Measurements from ENCODE around the gene PA2G4. TPM values are rescaled to one million over a fixed set of nuclear protein-coding genes. Genes with fewer than 3 reads are reported as not detected.
A peak's percentile ranks its signal among the peaks of the same experiment; 100 is the strongest.

The PA2G4 gene
- total and polyA plus RNA-seq, 5 donors, result 65.5 to 77.6 (median 73.3) TPM

GRCh38 chr12:56160894-56161689 is 56.7 kb downstream of the PA2G4 start:
- ATAC-seq (no peak), DNase-seq (no peak)
- no peaks in the 10 kb centered on the region for H3K27me3 ChIP-seq (ENCODE audit: control insufficient read depth, insufficient read depth)
- H3K4me1 ChIP-seq (ENCODE audit: control insufficient read depth, insufficient read depth, low read length), result peaks cover 4% of the 10 kb centered on the region
- 47% methylated on average over 11 of the region's 11 CpGs for WGBS
- peak overlapping the region; percentile 95 for H3K4me3 ChIP-seq (ENCODE audit: low read length)
- intact Hi-C loops (cut with DNase I), result loop anchor here in 1 of 4 donors (5.0 kb wide), 1 partner anchor 39 kb away; no protein-coding TSS in a partner anchor
- no peaks in the 10 kb centered on the region for H3K9me3 ChIP-seq (ENCODE audit: control insufficient read depth, low read length)
- peak overlapping the region; percentile 87 for H3K27ac ChIP-seq (ENCODE audit: low read length)

DNA sequence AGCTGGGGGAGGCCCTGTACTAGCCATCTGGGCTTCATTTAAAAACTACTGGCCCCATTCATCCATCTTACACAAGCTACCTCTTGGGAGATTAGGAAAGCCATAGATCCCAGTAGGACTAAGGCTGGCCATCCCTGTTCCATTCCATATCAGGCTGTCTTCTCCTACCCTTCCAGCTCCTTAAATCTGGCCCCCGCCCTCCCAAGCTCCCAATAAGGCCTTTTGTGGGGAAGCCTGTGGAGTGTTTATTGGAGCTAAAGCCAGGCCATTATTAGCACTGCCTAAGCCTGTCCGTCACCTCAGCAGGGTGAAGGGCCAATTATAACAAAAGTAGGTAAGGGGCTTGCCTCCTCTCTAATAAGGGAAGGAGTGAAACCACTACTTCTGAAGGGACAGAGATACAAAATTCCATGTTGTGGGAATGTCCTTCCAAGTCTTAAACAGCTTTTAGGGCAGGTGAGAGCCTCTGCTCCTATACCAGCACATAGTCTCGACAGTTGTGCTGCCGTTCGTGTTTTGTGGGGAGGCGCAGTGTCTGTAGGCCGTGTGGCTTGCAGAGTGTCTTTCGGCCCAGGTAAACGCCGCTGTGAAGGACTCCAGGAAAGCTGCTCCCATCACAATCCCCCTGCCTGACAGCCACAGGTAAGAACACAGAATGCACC is 57.5 kb downstream of the PA2G4 start:
- intact Hi-C loops (cut with DNase I), result loop anchor here in 1 of 4 donors (5.0 kb wide), 1 partner anchor 40 kb away; no protein-coding TSS in a partner anchor
- DNase-seq, result no peak
- Histone ChIP-seq H3K9me3 (ENCODE audit: control insufficient read depth, low read length) (no peaks in the 10 kb centered on the region), H3K4me1 (ENCODE audit: control insufficient read depth, insufficient read depth, low read length) (peaks cover 4% of the 10 kb centered on the region), H3K4me3 (ENCODE audit: low read length) (no peak overlapping the region), H3K27me3 (ENCODE audit: control insufficient read depth, insufficient read depth) (no peaks in the 10 kb centered on the region), H3K27ac (ENCODE audit: low read length) (peak overlapping the region; percentile 15)
- WGBS, result 66% methylated on average over 10 of the region's 10 CpGs
- no peak for ATAC-seq

DNA sequence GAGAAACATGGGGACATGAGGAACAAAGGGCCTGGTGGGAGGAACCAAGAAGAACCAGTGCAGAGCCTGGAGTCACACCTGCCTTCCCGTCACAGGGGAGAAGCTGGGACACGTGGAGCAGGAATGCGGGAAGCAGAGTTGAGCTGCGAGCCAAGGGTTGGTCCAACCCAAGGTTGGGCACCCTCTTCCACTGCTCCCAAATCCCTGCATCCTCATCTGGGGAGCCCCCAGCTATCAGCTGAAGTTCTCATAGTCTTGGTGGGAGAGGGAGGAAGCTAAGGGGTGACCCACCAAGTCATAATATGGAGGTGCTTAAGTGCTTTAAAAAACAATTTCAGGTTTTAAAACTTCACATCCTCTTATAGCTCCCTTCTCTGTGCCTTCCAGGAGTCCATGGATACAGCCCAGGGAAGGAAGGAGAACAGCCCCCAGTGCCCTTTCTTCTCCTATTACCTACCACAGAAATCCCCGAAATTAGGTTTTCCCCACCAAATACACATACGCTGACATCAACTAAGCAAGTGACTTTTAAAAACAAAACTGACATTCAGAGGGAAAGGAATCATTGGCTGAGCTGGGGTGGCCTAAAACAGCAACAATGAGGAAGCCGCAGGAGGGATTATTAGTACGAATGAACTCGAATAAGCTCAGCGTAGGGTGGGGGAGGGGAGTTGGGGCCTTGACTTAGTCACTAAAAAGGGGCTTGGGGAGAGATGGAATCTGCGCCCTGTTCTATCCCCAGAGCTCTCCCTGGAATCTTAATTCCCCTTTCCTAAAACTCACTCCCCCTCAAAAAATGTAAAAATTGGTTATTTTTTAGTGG is 58.3 kb downstream of the PA2G4 start:
- ATAC-seq, result no peak
- DNase-seq, result no peak
- H3K27ac ChIP-seq (ENCODE audit: low read length), result no peak overlapping the region
- H3K4me1 ChIP-seq (ENCODE audit: control insufficient read depth, insufficient read depth, low read length), result peaks cover 4% of the 10 kb centered on the region
- H3K27me3 ChIP-seq (ENCODE audit: control insufficient read depth, insufficient read depth), result no peaks in the 10 kb centered on the region
- H3K4me3 ChIP-seq (ENCODE audit: low read length), result no peak overlapping the region
- intact Hi-C loops (cut with DNase I), result loop anchor here in 1 of 4 donors (5.0 kb wide), 1 partner anchor 40 kb away; no protein-coding TSS in a partner anchor
- WGBS, result 49% methylated on average over 11 of the region's 11 CpGs
- H3K9me3 ChIP-seq (ENCODE audit: control insufficient read depth, low read length), result no peaks in the 10 kb centered on the region

Other genes starting within 250 kb of the PA2G4 start
- 10 to 100 TPM; 15.4 to 19.0 (median 16.9) TPM for gene PYM1, start 176.7 kb upstream of the PA2G4 start, total RNA-seq
- gene PYM1, start 176.7 kb upstream of the PA2G4 start, polyA plus RNA-seq, result 25.7 TPM
- gene DGKA, start 173.4 kb upstream of the PA2G4 start, total RNA-seq, result 10 to 100 TPM; 11.3 to 25.9 (median 20.3) TPM
- 20.3 TPM for gene DGKA, start 173.4 kb upstream of the PA2G4 start, polyA plus RNA-seq
- gene PMEL, start 138.5 kb upstream of the PA2G4 start, total RNA-seq, result 1 to 10 TPM in 3 of 4 donors, under 1 TPM in 1; 0.86 to 2.2 (median 1.2) TPM
- 0.45 TPM for gene PMEL, start 138.5 kb upstream of the PA2G4 start, polyA plus RNA-seq
- 10 to 100 TPM; 12.7 to 17.2 (median 13.6) TPM for gene CDK2, start 137.7 kb upstream of the PA2G4 start, total RNA-seq
- gene CDK2, start 137.7 kb upstream of the PA2G4 start, polyA plus RNA-seq, result 8.1 TPM
- 100 to 1,000 TPM; 111 to 132 (median 119) TPM for gene RAB5B, start 130.5 kb upstream of the PA2G4 start, total RNA-seq
- 86.4 TPM for gene RAB5B, start 130.5 kb upstream of the PA2G4 start, polyA plus RNA-seq
- gene SUOX, start 107.3 kb upstream of the PA2G4 start, total RNA-seq, result 10 to 100 TPM; 20.7 to 30.8 (median 29.3) TPM
- 29.2 TPM for gene SUOX, start 107.3 kb upstream of the PA2G4 start, polyA plus RNA-seq
- gene IKZF4, start 83.5 kb upstream of the PA2G4 start, total RNA-seq, result 1 to 10 TPM; 5.6 to 8.7 (median 6.5) TPM
- 2.7 TPM for gene IKZF4, start 83.5 kb upstream of the PA2G4 start, polyA plus RNA-seq
- gene RPS26, start 62.6 kb upstream of the PA2G4 start, total RNA-seq, result 10 to 100 TPM; 30.0 to 55.1 (median 39.7) TPM
- 739 TPM for gene RPS26, start 62.6 kb upstream of the PA2G4 start, polyA plus RNA-seq
- gene ERBB3, start 24.4 kb upstream of the PA2G4 start, total RNA-seq, result 1 to 10 TPM; 3.2 to 7.4 (median 6.1) TPM
- gene ERBB3, start 24.4 kb upstream of the PA2G4 start, polyA plus RNA-seq, result 6.4 TPM
- gene RPL41, start 12.1 kb downstream of the PA2G4 start, total RNA-seq, result 1,000 to 10,000 TPM; 2,156 to 2,505 (median 2,353) TPM
- gene RPL41, start 12.1 kb downstream of the PA2G4 start, polyA plus RNA-seq, result 2,026 TPM
- gene ZC3H10, start 13.7 kb downstream of the PA2G4 start, total RNA-seq, result 1 to 10 TPM; 6.1 to 8.6 (median 6.7) TPM
- 2.7 TPM for gene ZC3H10, start 13.7 kb downstream of the PA2G4 start, polyA plus RNA-seq
- gene ESYT1, start 23.7 kb downstream of the PA2G4 start, total RNA-seq, result 10 to 100 TPM; 30.7 to 38.5 (median 33.6) TPM
- 29.1 TPM for gene ESYT1, start 23.7 kb downstream of the PA2G4 start, polyA plus RNA-seq
- 10 to 100 TPM; 48.4 to 74.6 (median 60.2) TPM for gene MYL6B, start 48.0 kb downstream of the PA2G4 start, total RNA-seq
- 65.7 TPM for gene MYL6B, start 48.0 kb downstream of the PA2G4 start, polyA plus RNA-seq
- gene MYL6, start 53.8 kb downstream of the PA2G4 start, total RNA-seq, result 1,000 to 10,000 TPM in 1 of 4 donors, 100 to 1,000 TPM in 3; 592 to 1,178 (median 826) TPM
- 1,131 TPM for gene MYL6, start 53.8 kb downstream of the PA2G4 start, polyA plus RNA-seq
- gene SMARCC2, start 84.9 kb downstream of the PA2G4 start, total RNA-seq, result 10 to 100 TPM; 63.2 to 94.6 (median 72.2) TPM
- 28.6 TPM for gene SMARCC2, start 84.9 kb downstream of the PA2G4 start, polyA plus RNA-seq
- gene RNF41, start 117.4 kb downstream of the PA2G4 start, total RNA-seq, result 10 to 100 TPM; 43.5 to 63.2 (median 47.0) TPM
- 17.4 TPM for gene RNF41, start 117.4 kb downstream of the PA2G4 start, polyA plus RNA-seq
- 10 to 100 TPM; 20.2 to 26.0 (median 24.4) TPM for gene NABP2, start 119.8 kb downstream of the PA2G4 start, total RNA-seq
- gene NABP2, start 119.8 kb downstream of the PA2G4 start, polyA plus RNA-seq, result 19.1 TPM
- gene SLC39A5, start 125.5 kb downstream of the PA2G4 start, total RNA-seq, result under 1 TPM in 1 of 4 donors, not detected in 3; 0.49 TPM
- gene SLC39A5, start 125.5 kb downstream of the PA2G4 start, polyA plus RNA-seq, result 0.18 TPM
- gene ANKRD52, start 153.8 kb downstream of the PA2G4 start, total RNA-seq, result 10 to 100 TPM; 22.8 to 30.7 (median 25.6) TPM
- 13.4 TPM for gene ANKRD52, start 153.8 kb downstream of the PA2G4 start, polyA plus RNA-seq
- gene COQ10A, start 162.4 kb downstream of the PA2G4 start, total RNA-seq, result 100 to 1,000 TPM in 3 of 4 donors, 10 to 100 TPM in 1; 98.5 to 166 (median 117) TPM
- gene COQ10A, start 162.4 kb downstream of the PA2G4 start, polyA plus RNA-seq, result 159 TPM
- 100 to 1,000 TPM; 454 to 594 (median 571) TPM for gene CS, start 195.8 kb downstream of the PA2G4 start, total RNA-seq
- gene CS, start 195.8 kb downstream of the PA2G4 start, polyA plus RNA-seq, result 250 TPM
- gene CNPY2, start 211.4 kb downstream of the PA2G4 start, total RNA-seq, result 10 to 100 TPM; 52.4 to 65.1 (median 55.1) TPM
- gene CNPY2, start 211.4 kb downstream of the PA2G4 start, polyA plus RNA-seq, result 69.7 TPM
- 10 to 100 TPM; 39.9 to 58.3 (median 49.1) TPM for gene PAN2, start 229.4 kb downstream of the PA2G4 start, total RNA-seq
- gene PAN2, start 229.4 kb downstream of the PA2G4 start, polyA plus RNA-seq, result 33.1 TPM
- not detected for gene IL23A, start 234.3 kb downstream of the PA2G4 start, total RNA-seq
- 0.32 TPM for gene IL23A, start 234.3 kb downstream of the PA2G4 start, polyA plus RNA-seq

Data from right cardiac atrium (tissue), 5 donors.